ENCODE data around the gene TPSAB1. TPM values are rescaled to one million over a fixed set of nuclear protein-coding genes. Genes with fewer than 3 reads are reported as not detected.
"Not testable (repeated sequence)": the region's sequence is repeated elsewhere in the genome, so short reads cannot be mapped to it uniquely, and the experiment has no call there.

Gene TPSAB1
- total RNA-seq, 2 donors from 2014 or later: 0.64 to 0.77 TPM

- not testable (repeated sequence) for ATAC-seq, H3K9me3 Mint-ChIP-seq, H3K27ac Mint-ChIP-seq
These were observed 9.2 kb upstream of the TPSAB1 start for GRCh38 chr16:1231301-1231700.

GRCh38 chr16:1232049-1232748 lies 8.3 kb upstream of the TPSAB1 start:
- ATAC-seq: peak; percentile 60 to 62
- DNase-seq (ENCODE audit: low spot score in 2 of 2); H3K9me3 Mint-ChIP-seq; H3K27ac Mint-ChIP-seq; H3K36me3 Mint-ChIP-seq: not testable (repeated sequence)

More at GRCh38 chr16:1231301-1231700, 9.2 kb upstream of the TPSAB1 start:
- H3K36me3 Mint-ChIP-seq; DNase-seq (ENCODE audit: low spot score in 2 of 2): not testable (repeated sequence)

- peak; percentile 60 to 69 for ATAC-seq
- H3K9me3 Mint-ChIP-seq; H3K27ac Mint-ChIP-seq; DNase-seq (ENCODE audit: low spot score in 2 of 2); H3K36me3 Mint-ChIP-seq: not testable (repeated sequence)
These were observed 3.8 kb upstream of the TPSAB1 start for GRCh38 chr16:1236659-1237058.

- ATAC-seq (no peak), DNase-seq (ENCODE audit: low spot score in 2 of 2) (no peak)
- no peak overlapping the region for H3K27ac Mint-ChIP-seq
- H3K9me3 Mint-ChIP-seq: no peaks in the 10 kb centered on the region
- H3K36me3 Mint-ChIP-seq: no peaks in the 10 kb centered on the region
These were observed 2.5 kb upstream of the TPSAB1 start for GRCh38 chr16:1237990-1238389.

- peak in 1 of 2 donors; percentile 51 for ATAC-seq
- H3K36me3 Mint-ChIP-seq; H3K9me3 Mint-ChIP-seq; H3K27ac Mint-ChIP-seq; DNase-seq (ENCODE audit: low spot score in 2 of 2): not testable (repeated sequence)
These were observed 1.6 kb upstream of the TPSAB1 start for GRCh38 chr16:1238909-1239308.

- H3K27ac Mint-ChIP-seq; H3K36me3 Mint-ChIP-seq; H3K9me3 Mint-ChIP-seq; ATAC-seq; DNase-seq (ENCODE audit: low spot score in 2 of 2): not testable (repeated sequence)
These were observed 930 bp upstream of the TPSAB1 start for GRCh38 chr16:1239575-1239974.

GRCh38 chr16:1241081-1241480 lies 576 bp downstream of the TPSAB1 start:
- not testable (repeated sequence) for DNase-seq (ENCODE audit: low spot score in 2 of 2); ATAC-seq; H3K36me3 Mint-ChIP-seq; H3K9me3 Mint-ChIP-seq; H3K27ac Mint-ChIP-seq

- H3K27ac Mint-ChIP-seq: peak overlapping the region in 1 of 2 donors; percentile 44
- not testable (repeated sequence) for ATAC-seq; H3K9me3 Mint-ChIP-seq; H3K36me3 Mint-ChIP-seq; DNase-seq (ENCODE audit: low spot score in 2 of 2)
These were observed 2.9 kb downstream of the TPSAB1 start for GRCh38 chr16:1243363-1243762.

GRCh38 chr16:1243907-1244850 lies 3.7 kb downstream of the TPSAB1 start:
- peak in 1 of 2 donors; percentile 23 for ATAC-seq
- not testable (repeated sequence) for H3K9me3 Mint-ChIP-seq; DNase-seq (ENCODE audit: low spot score in 2 of 2); H3K27ac Mint-ChIP-seq; H3K36me3 Mint-ChIP-seq

- Mint-ChIP-seq H3K27ac (no peak overlapping the region), H3K9me3 (no peaks in the 10 kb centered on the region), H3K36me3 (no peaks in the 10 kb centered on the region)
- ATAC-seq (peak; percentile 20 to 86), DNase-seq (ENCODE audit: low spot score in 2 of 2) (no peak)
These were observed 4.4 kb downstream of the TPSAB1 start for GRCh38 chr16:1244881-1245280.

GRCh38 chr16:1245452-1246020 lies 5.0 kb downstream of the TPSAB1 start:
- Mint-ChIP-seq H3K36me3 (no peaks in the 10 kb centered on the region), H3K27ac (no peak overlapping the region), H3K9me3 (no peaks in the 10 kb centered on the region)
- no peak for DNase-seq (ENCODE audit: low spot score in 2 of 2)
- ATAC-seq: no peak

- not testable (repeated sequence) for ATAC-seq; H3K27ac Mint-ChIP-seq; DNase-seq (ENCODE audit: low spot score in 2 of 2); H3K9me3 Mint-ChIP-seq; H3K36me3 Mint-ChIP-seq
These were observed 7.5 kb downstream of the TPSAB1 start for GRCh38 chr16:1247903-1248537.

- not testable (repeated sequence) for H3K27ac Mint-ChIP-seq; H3K9me3 Mint-ChIP-seq; H3K36me3 Mint-ChIP-seq; DNase-seq (ENCODE audit: low spot score in 2 of 2)
- peak; percentile 36 to 67 for ATAC-seq
These were observed 8.7 kb downstream of the TPSAB1 start for GRCh38 chr16:1249031-1249755.

GRCh38 chr16:1253701-1254364 lies 13.3 kb downstream of the TPSAB1 start:
- not testable (repeated sequence) for H3K9me3 Mint-ChIP-seq; H3K36me3 Mint-ChIP-seq; H3K27ac Mint-ChIP-seq; DNase-seq (ENCODE audit: low spot score in 2 of 2)
- ATAC-seq: peak; percentile 56 to 61

- not testable (repeated sequence) for H3K36me3 Mint-ChIP-seq; H3K9me3 Mint-ChIP-seq; H3K27ac Mint-ChIP-seq; ATAC-seq; DNase-seq (ENCODE audit: low spot score in 2 of 2)
These were observed 14.3 kb downstream of the TPSAB1 start for GRCh38 chr16:1254821-1255220.
